Endothelial cell of umbilical vein (primary cell): Measurements from ENCODE around the gene OSBPL8.

ENCODE experiments used
- CTCF ChIP-seq, 2 donors: IDR thresholded peaks; 1 replicate in 1 of 2; 2 replicates in 1 of 2; pipeline ENCODE4 v1.5.1; 2011; ENCODE audit warnings: low read length in 2 of 2, mild to moderate bottlenecking in 2 of 2, moderate library complexity in 2 of 2, control low read depth in 1 of 2, inconsistent platforms in 1 of 2, low read depth in 1 of 2; ENCODE audit not compliant: insufficient read depth in 1 of 2; ENCODE audit errors: extremely low read depth in 1 of 2
- EZH2 ChIP-seq: IDR thresholded peaks from 2 replicates; pipeline ENCODE4 v1.6.1; 2012; ENCODE audit warnings: borderline replicate concordance, low read depth, mild to moderate bottlenecking, moderate library complexity, low read length, inconsistent platforms; ENCODE audit not compliant: severe bottlenecking
- JUN ChIP-seq: IDR thresholded peaks from 2 replicates; pipeline ENCODE4 v1.6.1; 2011; ENCODE audit warnings: borderline replicate concordance, low read depth; ENCODE audit not compliant: insufficient read length, insufficient read depth
- MYC ChIP-seq: IDR thresholded peaks from one replicate; pipeline ENCODE4 v1.6.1; 2011; ENCODE audit warnings: mild to moderate bottlenecking, low read depth, low read length
- POLR2A ChIP-seq: IDR thresholded peaks from 2 replicates; pipeline ENCODE4 v1.6.1; 2012; ENCODE audit warnings: low read depth, mild to moderate bottlenecking, control low read depth, low read length
- POLR2AphosphoS5 ChIP-seq: IDR thresholded peaks from 2 replicates; pipeline ENCODE4 v1.6.1; 2012; ENCODE audit warnings: low read depth, mild to moderate bottlenecking, control low read depth, low read length, moderate library complexity; ENCODE audit not compliant: insufficient read depth

DNA sequence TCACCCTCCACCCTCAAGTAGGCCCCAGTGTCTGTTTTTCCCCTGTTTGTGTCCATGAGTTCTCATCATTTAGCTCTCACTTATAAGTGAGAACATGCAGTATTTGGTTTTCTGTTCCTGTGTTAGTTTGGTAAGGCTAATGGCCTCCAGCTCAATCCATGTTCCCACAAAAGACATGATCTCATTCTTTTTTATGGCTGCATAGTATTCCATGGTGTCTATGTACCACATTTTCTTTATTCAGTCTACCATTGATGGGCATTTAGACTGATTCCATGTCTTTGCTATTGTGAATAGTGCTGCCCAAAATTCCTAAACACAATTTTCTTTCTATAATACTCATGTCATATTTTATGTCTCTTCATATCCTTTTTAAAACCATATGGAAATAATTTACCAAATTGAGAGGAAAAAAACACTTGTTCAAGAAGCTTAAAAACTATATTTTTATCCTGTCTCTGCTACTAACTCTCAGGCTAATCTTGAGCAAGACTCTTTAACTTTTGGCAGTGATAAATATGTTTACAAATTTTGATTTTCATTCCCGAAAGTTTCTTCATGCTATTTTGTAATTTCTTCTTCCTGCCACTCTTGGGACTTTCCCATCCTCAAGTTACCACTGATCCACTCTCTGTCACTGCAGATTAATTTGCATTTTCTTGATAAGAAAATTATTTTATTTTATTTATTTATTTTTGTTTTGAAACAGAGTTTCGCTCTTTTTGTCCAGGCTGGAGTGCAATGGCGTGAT is 28.0 kb upstream of the OSBPL8 start:
- TF ChIP-seq CTCF (IDR thresholded peaks at IDR 0.05; ENCODE audit: extremely low read depth in 1 of 2, insufficient read depth in 1 of 2, low read depth in 1 of 2, low read length in 2 of 2) (no peak), POLR2A (no peak), EZH2 (no peak), POLR2AphosphoS5 (no peak), MYC (no peak), JUN (no peak)
